Activated CD4-positive, alpha-beta T cell treated with anti-CD3 and anti-CD28 coated beads, Interleukin-2, amount 10 ng/mL, durations not matched to agents 7 days and 5 days (primary cell): Measurements from ENCODE around the gene DPYSL5. TPM values are rescaled to one million over a fixed set of nuclear protein-coding genes. Genes with fewer than 3 reads are reported as not detected.

Experiments used
- CTCF ChIA-PET: fragments of 350-600 bp; sonication (Branson Sonifier 250); formaldehyde crosslinking; loops from one replicate; lab custom pipeline; 2021; ENCODE audit warnings: antibody characterized with exemption; lab: Charles Lee
- POLR2A ChIA-PET: fragments of 350-600 bp; sonication (Branson Sonifier 250); formaldehyde crosslinking; loops from one replicate; lab custom pipeline; 2021; ENCODE audit warnings: antibody characterized with exemption; lab: Charles Lee
- DNase-seq: peaks from one replicate; pipeline ENCODE4 v3.0.0-alpha.2; 2020
- H3K27ac Mint-ChIP-seq: one replicate; pipeline ENCODE4 v1.8.0; 2021; ENCODE audit warnings: mild to moderate bottlenecking, moderate library complexity, mixed read lengths
- H3K27me3 Mint-ChIP-seq: one replicate; pipeline ENCODE4 v1.8.0; 2021; ENCODE audit warnings: mixed read lengths
- H3K36me3 Mint-ChIP-seq: one replicate; pipeline ENCODE4 v1.8.0; 2021; ENCODE audit warnings: low read depth, mixed read lengths
- H3K4me1 Mint-ChIP-seq: one replicate; pipeline ENCODE4 v1.8.0; 2021; ENCODE audit warnings: mixed read lengths
- H3K4me3 Mint-ChIP-seq: one replicate; pipeline ENCODE4 v1.8.0; 2021; ENCODE audit warnings: mild to moderate bottlenecking, moderate library complexity, mixed read lengths
- H3K9me3 Mint-ChIP-seq: one replicate; pipeline ENCODE4 v1.8.0; 2021; ENCODE audit warnings: mixed read lengths
- total RNA-seq, 2 experiments: library from RNA; stranded (reverse); gene quantifications; one replicate each; pipeline ENCODE4 v1.2.3, GENCODE V29; 2021

DPYSL5 gene
- total RNA-seq, 2 experiments from 2014 or later = not detected

- ChIA-PET CTCF (no interaction called here), POLR2A (no interaction called here)
- Mint-ChIP-seq H3K27ac (no peak overlapping the region), H3K4me1 (peaks cover 3% of the 10 kb centered on the region), H3K27me3 (peaks cover 7% of the 10 kb centered on the region), H3K4me3 (no peak overlapping the region), H3K9me3 (peaks cover 2% of the 10 kb centered on the region), H3K36me3 (no peaks in the 10 kb centered on the region)
- DNase-seq = no peak
Measured at GRCh38 chr2:26818255-26818654, 29.7 kb upstream of the DPYSL5 start.

GRCh38 chr2:26818972-26819371, 29.0 kb upstream of the DPYSL5 start:
- Mint-ChIP-seq H3K4me3 (no peak overlapping the region), H3K4me1 (peaks cover 3% of the 10 kb centered on the region), H3K9me3 (peaks cover 2% of the 10 kb centered on the region), H3K27ac (no peak overlapping the region), H3K36me3 (no peaks in the 10 kb centered on the region), H3K27me3 (peaks cover 7% of the 10 kb centered on the region)
- POLR2A ChIA-PET = no interaction called here
- DNase-seq = no peak
- CTCF ChIA-PET = no interaction called here

GRCh38 chr2:26820932-26821331, 27.0 kb upstream of the DPYSL5 start:
- no peak overlapping the region for H3K27ac Mint-ChIP-seq
- no peaks in the 10 kb centered on the region for H3K4me1 Mint-ChIP-seq
- no peak for DNase-seq
- ChIA-PET POLR2A (no interaction called here), CTCF (no interaction called here)
- H3K4me3 Mint-ChIP-seq = no peak overlapping the region
- H3K36me3 Mint-ChIP-seq = no peaks in the 10 kb centered on the region
- peaks cover 4% of the 10 kb centered on the region for H3K27me3 Mint-ChIP-seq
- H3K9me3 Mint-ChIP-seq = peaks cover 2% of the 10 kb centered on the region

DNA sequence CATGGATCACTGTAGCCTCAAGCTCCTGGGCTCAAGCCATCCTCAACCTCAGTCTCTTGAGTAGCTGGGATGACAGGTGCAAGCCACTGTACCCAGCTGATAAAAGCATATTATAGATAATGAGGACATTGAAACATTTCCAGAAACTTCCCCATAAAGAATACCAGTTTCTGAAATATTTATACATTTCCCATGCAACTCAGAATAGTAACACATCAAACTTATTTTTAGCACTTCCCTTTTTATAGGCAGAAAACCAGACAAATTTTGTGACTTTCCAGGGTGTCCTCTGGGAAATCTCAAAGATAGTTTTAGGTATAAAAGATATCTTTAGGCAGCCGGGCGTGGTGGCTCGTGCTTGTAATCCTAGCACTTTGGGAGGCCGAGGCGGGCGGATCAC, 25.1 kb upstream of the DPYSL5 start:
- POLR2A ChIA-PET = no interaction called here
- H3K36me3 Mint-ChIP-seq = no peaks in the 10 kb centered on the region
- no peaks in the 10 kb centered on the region for H3K4me1 Mint-ChIP-seq

GRCh38 chr2:26838121-26838906, 9.6 kb upstream of the DPYSL5 start:
- Mint-ChIP-seq H3K27ac (no peak overlapping the region), H3K4me1 (no peaks in the 10 kb centered on the region), H3K27me3 (peaks cover 50% of the 10 kb centered on the region), H3K4me3 (no peak overlapping the region), H3K36me3 (no peaks in the 10 kb centered on the region), H3K9me3 (no peaks in the 10 kb centered on the region)
- no peak for DNase-seq
- ChIA-PET CTCF (no interaction called here), POLR2A (no interaction called here)

More for the DNA sequence above, 25.1 kb upstream of the DPYSL5 start:
- Mint-ChIP-seq H3K27ac (no peak overlapping the region), H3K27me3 (peaks cover 4% of the 10 kb centered on the region), H3K9me3 (peaks cover 2% of the 10 kb centered on the region), H3K4me3 (no peak overlapping the region)
- no peak for DNase-seq
- CTCF ChIA-PET = interaction anchor here (1.0 kb wide), 1 partner anchor 24 kb away, joined by 3 read pairs; no protein-coding TSS in a partner anchor

DNA sequence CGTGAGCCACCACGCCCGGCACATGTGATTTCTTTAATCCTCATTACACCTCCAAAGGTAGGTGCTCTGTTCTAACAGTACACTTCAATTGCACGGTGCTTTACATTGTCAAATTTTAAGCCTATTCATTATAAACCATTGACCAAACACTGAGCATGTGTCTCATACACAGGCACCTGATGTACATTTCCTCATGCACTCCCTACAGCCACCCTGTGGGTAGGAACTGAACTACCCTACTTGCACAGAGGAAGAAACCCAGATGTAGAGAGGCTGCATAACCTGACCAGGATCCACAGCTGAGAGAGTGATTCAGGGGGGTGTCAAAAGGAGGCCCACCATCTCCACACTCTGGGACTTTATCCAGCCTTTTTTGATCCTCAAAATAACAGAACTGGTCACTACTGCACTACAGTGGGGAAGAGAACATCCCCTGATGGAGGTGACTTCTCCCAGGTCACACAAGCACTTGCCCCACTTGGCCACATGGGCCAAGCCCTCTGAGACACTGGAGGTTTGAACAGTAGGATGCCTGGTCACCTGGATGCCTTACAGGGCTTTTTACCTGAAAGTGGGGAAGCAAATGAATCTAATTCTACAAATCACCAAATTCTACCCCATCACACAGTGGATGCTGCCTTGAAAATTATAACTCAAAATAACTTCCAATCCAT, 6.9 kb upstream of the DPYSL5 start:
- CTCF ChIA-PET = interaction anchor here (0.7 kb wide), 1 partner anchor 101 kb away, joined by 3 read pairs; no protein-coding TSS in a partner anchor
- H3K4me3 Mint-ChIP-seq = no peak overlapping the region
- no peak overlapping the region for H3K27ac Mint-ChIP-seq
- no peaks in the 10 kb centered on the region for H3K36me3 Mint-ChIP-seq
- DNase-seq = no peak
- no peaks in the 10 kb centered on the region for H3K9me3 Mint-ChIP-seq
- no peaks in the 10 kb centered on the region for H3K4me1 Mint-ChIP-seq
- POLR2A ChIA-PET = no interaction called here
- H3K27me3 Mint-ChIP-seq = peaks cover 54% of the 10 kb centered on the region

DNA sequence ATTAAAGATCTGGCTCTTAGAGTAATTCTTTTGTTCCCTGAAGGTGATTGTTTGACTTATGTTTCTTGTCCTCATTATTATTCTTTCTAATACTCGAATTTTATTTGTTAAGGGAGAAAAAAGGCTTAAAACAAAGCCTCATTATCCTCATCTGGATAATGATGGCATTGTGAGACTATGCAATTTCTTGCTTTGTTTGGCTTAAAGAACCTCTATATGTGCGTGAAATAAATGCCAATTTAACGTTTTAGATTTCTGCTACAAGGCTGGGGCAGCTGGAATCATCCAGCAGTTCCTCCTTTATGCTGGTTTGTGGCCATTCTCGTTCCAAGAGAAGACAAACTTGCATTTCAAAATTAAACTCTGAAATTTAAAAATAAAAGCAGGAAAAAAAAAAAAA, 4.9 kb upstream of the DPYSL5 start:
- CTCF ChIA-PET = interaction anchor here (0.6 to 1.2 kb wide), 3 partner anchors 39 to 306 kb away, joined by 3 read pairs; no protein-coding TSS in a partner anchor
- Mint-ChIP-seq H3K27ac (no peak overlapping the region), H3K27me3 (peaks cover 54% of the 10 kb centered on the region)

GRCh38 chr2:26845021-26845420, 2.9 kb upstream of the DPYSL5 start:
- ChIA-PET CTCF (interaction anchor here (1.4 to 2.5 kb wide), 3 partner anchors 13 to 214 kb away, joined by 3 to 10 read pairs (median 4); no protein-coding TSS in a partner anchor), POLR2A (no interaction called here)
- Mint-ChIP-seq H3K4me1 (peaks cover 12% of the 10 kb centered on the region), H3K4me3 (no peak overlapping the region), H3K36me3 (no peaks in the 10 kb centered on the region), H3K27me3 (peaks cover 45% of the 10 kb centered on the region), H3K9me3 (no peaks in the 10 kb centered on the region), H3K27ac (no peak overlapping the region)
- DNase-seq = no peak

More for the DNA sequence above, 4.9 kb upstream of the DPYSL5 start:
- Mint-ChIP-seq H3K36me3 (no peaks in the 10 kb centered on the region), H3K4me3 (no peak overlapping the region), H3K4me1 (peaks cover 8% of the 10 kb centered on the region), H3K9me3 (no peaks in the 10 kb centered on the region)
- POLR2A ChIA-PET = no interaction called here
- DNase-seq = no peak

DNA sequence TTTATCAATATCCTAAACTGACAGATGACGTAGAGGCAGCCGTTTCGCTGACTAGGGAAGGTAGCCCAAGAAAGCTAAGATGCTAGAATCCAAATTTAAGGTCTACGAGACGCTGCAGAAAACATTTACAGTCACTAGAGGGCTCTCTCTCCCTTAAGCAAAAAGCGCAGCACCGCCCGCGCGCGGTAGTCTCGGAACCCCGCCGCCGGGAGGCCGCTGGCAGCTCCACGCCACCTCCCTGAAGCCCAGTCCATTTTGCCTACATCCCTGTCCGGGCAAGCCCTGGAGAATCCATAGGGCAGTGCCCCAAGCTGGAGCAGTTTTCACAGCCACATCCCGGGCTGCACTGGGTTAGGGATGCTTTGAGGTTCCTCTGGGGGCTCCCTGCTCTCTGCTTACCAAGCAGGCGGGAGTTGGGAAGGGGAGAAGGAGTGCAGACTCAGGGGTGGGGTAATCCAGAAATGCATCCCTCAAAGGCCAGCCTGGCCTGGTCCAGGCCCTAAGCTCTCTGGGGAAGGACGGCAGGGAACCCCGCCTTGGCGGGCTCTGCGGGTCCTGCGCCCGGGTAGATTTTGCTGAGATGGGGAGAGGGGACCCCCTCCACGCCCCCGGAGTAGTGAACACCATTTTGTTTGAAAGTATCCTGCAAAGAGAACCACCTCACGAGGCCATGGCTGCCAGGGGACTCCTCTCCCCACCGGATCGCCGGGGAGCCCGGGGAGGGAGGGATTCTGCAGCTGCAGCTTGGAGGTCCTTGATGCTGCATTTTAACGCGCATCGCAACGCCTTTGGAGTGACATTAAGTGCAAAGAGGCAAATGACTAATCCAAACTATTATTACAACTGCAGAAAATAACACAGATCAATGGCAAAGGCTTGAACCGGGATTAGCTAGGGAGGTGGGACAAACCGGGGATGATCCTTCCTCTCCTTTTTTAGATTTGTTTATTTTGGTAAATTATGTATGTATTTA, 1.3 kb upstream of the DPYSL5 start:
- peaks cover 12% of the 10 kb centered on the region for H3K4me1 Mint-ChIP-seq
- peak overlapping the region; percentile 40 for H3K4me3 Mint-ChIP-seq
- peaks cover 52% of the 10 kb centered on the region for H3K27me3 Mint-ChIP-seq
- POLR2A ChIA-PET = no interaction called here
- DNase-seq = peak; percentile 65
- CTCF ChIA-PET = interaction anchor here (0.6 to 2.5 kb wide), 16 partner anchors 8 to 872 kb away, joined by 3 to 13 read pairs (median 3); partner anchors contain the start of gene AGBL5
- no peak overlapping the region for H3K27ac Mint-ChIP-seq
- H3K36me3 Mint-ChIP-seq = no peaks in the 10 kb centered on the region
- no peaks in the 10 kb centered on the region for H3K9me3 Mint-ChIP-seq

DNA sequence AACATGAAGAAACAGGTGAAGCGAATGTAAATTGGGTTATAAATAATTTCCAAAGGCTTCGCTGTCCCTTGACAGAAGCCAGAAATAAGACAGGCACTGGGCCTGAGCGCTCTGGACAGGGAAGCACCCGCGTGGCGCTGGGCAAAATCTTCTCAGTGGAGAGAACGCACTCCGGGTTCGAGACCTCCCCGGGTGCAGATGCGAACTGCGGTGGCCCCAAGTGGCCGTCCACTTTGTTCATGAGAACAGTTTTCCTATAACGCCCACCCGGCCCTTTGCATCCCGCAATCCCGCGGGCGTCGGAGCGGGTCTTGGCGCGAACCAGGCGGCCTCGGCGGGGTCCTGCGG, 651 bp upstream of the DPYSL5 start:
- Mint-ChIP-seq H3K4me1 (peaks cover 12% of the 10 kb centered on the region), H3K27me3 (peaks cover 58% of the 10 kb centered on the region), H3K27ac (no peak overlapping the region), H3K9me3 (no peaks in the 10 kb centered on the region), H3K36me3 (no peaks in the 10 kb centered on the region), H3K4me3 (peak overlapping the region; percentile 22)
- ChIA-PET POLR2A (no interaction called here), CTCF (interaction anchor here (1.2 to 2.5 kb wide), 5 partner anchors 15 to 204 kb away, joined by 3 to 10 read pairs (median 6); partner anchors contain the start of gene AGBL5)
- DNase-seq = no peak

DNA sequence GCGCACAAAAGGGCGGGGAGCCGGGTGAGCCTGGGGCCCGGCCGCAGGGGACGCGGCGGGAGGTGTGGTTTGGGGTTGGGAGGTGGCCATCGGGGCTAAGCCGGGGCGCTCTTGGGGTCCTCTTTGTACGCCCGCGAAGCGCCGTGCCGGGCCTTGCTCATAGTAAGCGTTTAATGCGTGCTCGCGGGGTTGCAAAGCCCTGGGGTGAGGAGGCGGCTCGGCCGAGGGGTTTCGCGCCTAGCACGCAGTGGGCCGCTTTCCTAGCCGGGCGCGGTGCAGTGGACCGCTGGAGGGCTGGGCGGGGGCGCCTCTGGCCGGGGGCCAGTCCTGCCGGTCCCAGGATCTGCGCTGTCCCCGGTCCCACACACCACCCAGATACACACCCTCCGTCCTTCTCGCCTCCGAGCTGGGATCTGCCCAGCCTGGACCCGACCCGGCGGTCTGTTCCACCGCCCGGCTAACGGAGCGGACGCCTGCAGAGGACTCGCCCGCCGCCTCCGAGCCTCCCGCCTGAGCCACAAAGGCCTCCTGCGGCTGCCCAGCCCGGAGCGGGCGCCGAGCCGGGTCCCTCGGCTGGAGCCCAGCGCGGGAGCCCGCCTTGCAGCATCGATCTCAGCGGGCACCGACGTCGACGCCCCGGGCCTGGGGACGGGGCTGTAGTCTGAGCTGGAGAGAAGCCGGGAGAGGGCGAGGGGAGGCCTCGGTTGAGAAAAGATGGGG, 564 bp downstream of the DPYSL5 start:
- Mint-ChIP-seq H3K4me1 (peaks cover 12% of the 10 kb centered on the region), H3K9me3 (no peaks in the 10 kb centered on the region), H3K4me3 (peak overlapping the region; percentile 40), H3K27ac (no peak overlapping the region), H3K27me3 (peaks cover 65% of the 10 kb centered on the region), H3K36me3 (no peaks in the 10 kb centered on the region)
- ChIA-PET CTCF (interaction anchor here (0.6 to 1.1 kb wide), 3 partner anchors 40 to 415 kb away, joined by 3 read pairs; partner anchors contain the start of gene SLC30A3), POLR2A (no interaction called here)
- no peak for DNase-seq
